B cell (primary cell): Measurements from ENCODE around the gene RALGAPA2. TPM values are rescaled to one million over a fixed set of nuclear protein-coding genes. Genes with fewer than 3 reads are reported as not detected.

Source experiments
- ATAC-seq: fragments of 200-7000 bp; cut with Tn5 transposase; one replicate; pipeline ENCODE4 v1.10.0; 2021; ENCODE audit warnings: low read depth, mild to moderate bottlenecking, moderate number of reproducible peaks, moderate library complexity
- CTCF ChIA-PET: fragments of 350-600 bp; sonication (Branson Sonifier 250); formaldehyde crosslinking; loops from one replicate; lab custom pipeline; 2021; ENCODE audit warnings: antibody characterized with exemption, inconsistent platforms; lab: Charles Lee
- POLR2A ChIA-PET: fragments of 350-600 bp; sonication (Branson Sonifier 250); formaldehyde crosslinking; loops from one replicate; lab custom pipeline; 2021; ENCODE audit warnings: antibody characterized with exemption; lab: Charles Lee
- DNase-seq: peaks from one replicate; pipeline ENCODE4 v3.0.0; 2013
- H2AFZ ChIP-seq: 2 replicates; pipeline ENCODE4 v1.6.1; 2012; ENCODE audit warnings: mild to moderate bottlenecking, low read depth, low read length; ENCODE audit not compliant: insufficient read depth, poor library complexity, severe bottlenecking
- H3K27ac ChIP-seq, 2 donors: 1 replicate in 1 of 2; 2 replicates in 1 of 2; pipeline ENCODE4 v1.5.1; 2012 to 2013; ENCODE audit warnings: low read length in 2 of 2, mild to moderate bottlenecking in 2 of 2, moderate library complexity in 1 of 2
- H3K27me3 ChIP-seq, 4 experiments: fragments of 200-600 bp in 1 of 4; sonication (generic) in 1 of 4; replicated peaks in 1 of 4; 1 replicate in 2 of 4; 2 replicates in 2 of 4; pipeline versions ENCODE4 v1.6.1 to v1.7.0; 2013 to 2016; ENCODE audit warnings: low read length in 3 of 4, mild to moderate bottlenecking in 2 of 4, mixed read lengths in 1 of 4, moderate library complexity in 1 of 4; ENCODE audit not compliant: insufficient read depth in 4 of 4, control insufficient read depth in 3 of 4; ENCODE audit errors: control extremely low read depth in 1 of 4
- H3K36me3 ChIP-seq, 2 experiments: replicated peaks in 1 of 2; 1 replicate in 1 of 2; 2 replicates in 1 of 2; pipeline versions ENCODE4 v1.6.1 to v1.7.1; 2013; ENCODE audit warnings: low read length in 1 of 2; ENCODE audit not compliant: insufficient read depth in 2 of 2, control insufficient read depth in 1 of 2; ENCODE audit errors: control extremely low read depth in 1 of 2, extremely low read depth in 1 of 2
- H3K4me1 ChIP-seq, 2 donors: fragments of 200-600 bp in 1 of 2; sonication (generic) in 1 of 2; 1 replicate in 1 of 2; 2 replicates in 1 of 2; pipeline versions ENCODE4 v1.5.1 to v1.6.1; 2013 to 2017; ENCODE audit warnings: low read length in 2 of 2; ENCODE audit not compliant: control insufficient read depth in 2 of 2, insufficient read depth in 2 of 2
- H3K4me2 ChIP-seq: replicated peaks from 2 replicates; pipeline ENCODE3; 2012; ENCODE audit warnings: mild to moderate bottlenecking, low read depth, low read length; ENCODE audit not compliant: poor library complexity, severe bottlenecking
- H3K4me3 ChIP-seq, 5 experiments: fragments of 200-600 bp in 1 of 5; sonication (generic) in 1 of 5; 1 replicate in 3 of 5; 2 replicates in 2 of 5; pipeline versions ENCODE4 v1.5.1 to v1.7.0; 2011 to 2016; ENCODE audit warnings: low read length in 4 of 5, mild to moderate bottlenecking in 4 of 5, low read depth in 2 of 5, control low read depth in 1 of 5, moderate library complexity in 1 of 5; ENCODE audit not compliant: insufficient read depth in 1 of 5; ENCODE audit errors: control extremely low read depth in 1 of 5, extremely low read depth in 1 of 5
- H3K79me2 ChIP-seq: fragments of 200-600 bp; sonication (generic); one replicate; pipeline ENCODE4 v1.6.0; 2016; ENCODE audit warnings: low read length; ENCODE audit not compliant: control insufficient read depth, insufficient read depth
- H3K9ac ChIP-seq: fragments of 200-600 bp; sonication (generic); 2 replicates; pipeline ENCODE4 v1.6.1; 2017; ENCODE audit warnings: mild to moderate bottlenecking, low read length, moderate library complexity
- H3K9me3 ChIP-seq, 3 donors: one replicate each; pipeline versions ENCODE4 v1.6.1 to v1.7.1; 2013; ENCODE audit warnings: low read length in 2 of 3; ENCODE audit not compliant: control insufficient read depth in 2 of 3, insufficient read depth in 1 of 3; ENCODE audit errors: control extremely low read depth in 1 of 3
- H4K20me1 ChIP-seq: 2 replicates; pipeline ENCODE4 v1.6.0; 2012; ENCODE audit warnings: mild to moderate bottlenecking, low read length; ENCODE audit not compliant: insufficient read depth, control insufficient read depth, poor library complexity, severe bottlenecking
- H3K27ac Mint-ChIP-seq: one replicate; pipeline ENCODE4 v1.8.0; 2021; ENCODE audit warnings: mixed read lengths
- H3K27me3 Mint-ChIP-seq: one replicate; pipeline ENCODE4 v1.8.0; 2021; ENCODE audit warnings: mixed read lengths
- H3K4me1 Mint-ChIP-seq: one replicate; pipeline ENCODE4 v1.8.0; 2021; ENCODE audit warnings: mixed read lengths
- H3K4me3 Mint-ChIP-seq: one replicate; pipeline ENCODE4 v1.8.0; 2021; ENCODE audit warnings: mixed read lengths
- H3K9me3 Mint-ChIP-seq: one replicate; pipeline ENCODE4 v1.8.0; 2022; ENCODE audit warnings: mixed read lengths; ENCODE audit not compliant: insufficient read depth
- EZH2 ChIP-seq: IDR thresholded peaks from 2 replicates; pipeline ENCODE4 v1.6.1; 2012; ENCODE audit warnings: borderline replicate concordance, low read depth, mild to moderate bottlenecking, moderate library complexity, low read length; ENCODE audit not compliant: insufficient read depth, poor library complexity, severe bottlenecking
- WGBS: methylation state at CpG from one replicate; pipeline ENCODE4 v1.1.5; 2013; ENCODE audit warnings: missing lambda C conversion rate; ENCODE audit not compliant: insufficient coverage; 5-methylcytosine and 5-hydroxymethylcytosine counted together
- intact Hi-C: fragments of 100-400 bp; cut with micrococcal nuclease; formaldehyde crosslinking; loops from one replicate; pipeline ENCODE4 v1.10.0; 2022
- polyA plus RNA-seq: library from polyadenylated mRNA; depleted of rRNA; stranded (reverse); fragments of >200 nt; gene quantifications from 2 replicates; pipeline ENCODE4 v1.2.3, GENCODE V29; 2012
- small RNA-seq: library from RNA; depleted of rRNA; stranded (forward); fragments of <200 nt; gene quantifications from one replicate; pipeline ENCODE3, GENCODE V24; 2012; ENCODE audit warnings: low replicate concordance, low read depth; ENCODE audit not compliant: insufficient read length
- total RNA-seq, 2 donors: library from RNA; stranded (reverse); fragments of 120-200 nt in 1 of 2; gene quantifications; 1 replicate in 1 of 2; 2 replicates in 1 of 2; pipeline versions ENCODE4 v1.2.3 to v1.2.4, GENCODE V29; 2013 to 2022
- TF ChIP-seq, protein P1 (sequence below): fragments of 200-600 bp; IDR thresholded peaks from one replicate; pipeline ENCODE4 v1.8.0; 2022; ENCODE audit warnings: antibody characterized with exemption, mild to moderate bottlenecking

RALGAPA2 gene
- total and polyA plus RNA-seq, 2 donors (not counting 1 experiment from before 2014, with no cell fraction given), result 6.4 to 33.1 TPM

DNA sequence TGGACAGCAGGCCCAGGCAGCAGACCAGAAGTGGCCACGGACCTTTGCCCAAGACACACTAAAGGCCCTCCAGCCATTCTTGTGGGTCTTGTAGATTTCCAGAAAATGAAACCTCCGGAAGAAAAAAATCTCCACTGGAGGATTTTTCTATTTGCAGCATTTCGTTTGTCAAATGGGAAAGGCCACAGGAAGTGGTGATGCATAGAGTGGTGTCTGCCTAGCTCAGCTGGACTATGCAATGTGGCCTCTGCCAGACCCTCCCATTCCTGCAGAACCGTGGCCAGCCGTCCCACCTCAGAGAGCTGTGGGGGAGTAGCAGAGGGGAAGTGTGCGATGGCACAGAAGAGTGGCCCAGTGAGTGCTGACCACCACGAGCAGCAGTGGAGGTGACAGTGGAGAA lies 368.5 kb downstream of the RALGAPA2 start:
- Histone ChIP-seq H3K27ac (no peak overlapping the region), H3K4me2 (no peak overlapping the region), H3K4me1 (no peaks in the 10 kb centered on the region), H3K36me3 (no peaks in the 10 kb centered on the region), H3K4me3 (no peak overlapping the region), H3K79me2 (no peaks in the 10 kb centered on the region), H3K9ac (no peak overlapping the region), H3K27me3 (peaks cover 0 to 15% (median 0%) of the 10 kb centered on the region in 4 experiments), H4K20me1 (no peaks in the 10 kb centered on the region), H2AFZ (no peak overlapping the region), H3K9me3 (peaks cover 2 to 6% (median 4%) of the 10 kb centered on the region in 3 donors)
- no peaks in the 10 kb centered on the region for H3K9me3 Mint-ChIP-seq
- no peak overlapping the region for H3K4me3 Mint-ChIP-seq
- WGBS, result 75% methylated on average over 2 of the region's 7 CpGs
- ChIA-PET POLR2A (no interaction called here), CTCF (no interaction called here)
- ATAC-seq (no peak), DNase-seq (no peak)
- TF ChIP-seq EZH2, result no peak
- TF ChIP-seq, protein P1, sequence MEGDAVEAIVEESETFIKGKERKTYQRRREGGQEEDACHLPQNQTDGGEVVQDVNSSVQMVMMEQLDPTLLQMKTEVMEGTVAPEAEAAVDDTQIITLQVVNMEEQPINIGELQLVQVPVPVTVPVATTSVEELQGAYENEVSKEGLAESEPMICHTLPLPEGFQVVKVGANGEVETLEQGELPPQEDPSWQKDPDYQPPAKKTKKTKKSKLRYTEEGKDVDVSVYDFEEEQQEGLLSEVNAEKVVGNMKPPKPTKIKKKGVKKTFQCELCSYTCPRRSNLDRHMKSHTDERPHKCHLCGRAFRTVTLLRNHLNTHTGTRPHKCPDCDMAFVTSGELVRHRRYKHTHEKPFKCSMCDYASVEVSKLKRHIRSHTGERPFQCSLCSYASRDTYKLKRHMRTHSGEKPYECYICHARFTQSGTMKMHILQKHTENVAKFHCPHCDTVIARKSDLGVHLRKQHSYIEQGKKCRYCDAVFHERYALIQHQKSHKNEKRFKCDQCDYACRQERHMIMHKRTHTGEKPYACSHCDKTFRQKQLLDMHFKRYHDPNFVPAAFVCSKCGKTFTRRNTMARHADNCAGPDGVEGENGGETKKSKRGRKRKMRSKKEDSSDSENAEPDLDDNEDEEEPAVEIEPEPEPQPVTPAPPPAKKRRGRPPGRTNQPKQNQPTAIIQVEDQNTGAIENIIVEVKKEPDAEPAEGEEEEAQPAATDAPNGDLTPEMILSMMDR, result no peak
- H3K27ac Mint-ChIP-seq, result no peak overlapping the region
- intact Hi-C loops, result no loop called here
- H3K4me1 Mint-ChIP-seq, result no peaks in the 10 kb centered on the region
- peaks cover 18% of the 10 kb centered on the region for H3K27me3 Mint-ChIP-seq

Small RNA genes within 50 kb of the gene (small RNA-seq; reads per million reads assigned to genes)
- gene EIF4E2P1, result not detected
- gene RN7SL607P, result not detected
